D341Med (cell line): ENCODE results near the gene FSHR.

Source experiments
- DNase-seq: peaks from one replicate; pipeline ENCODE4 v3.0.0; 2012; ENCODE audit warnings: low spot score

Gene FSHR

GRCh38 chr2:49032126-49032525 lies 122.2 kb downstream of the FSHR start:
- DNase-seq: no peak

GRCh38 chr2:49029406-49029805 lies 124.9 kb downstream of the FSHR start:
- DNase-seq: no peak

- DNase-seq: no peak
Measured at GRCh38 chr2:49028101-49028500, 126.2 kb downstream of the FSHR start.

GRCh38 chr2:49026706-49027105 lies 127.6 kb downstream of the FSHR start:
- DNase-seq: no peak

GRCh38 chr2:49021271-49021670 lies 133.0 kb downstream of the FSHR start:
- DNase-seq: peak; percentile 30

GRCh38 chr2:49005261-49005660 lies 149.1 kb downstream of the FSHR start:
- no peak for DNase-seq

GRCh38 chr2:49004036-49004626 lies 150.2 kb downstream of the FSHR start:
- DNase-seq: no peak

- DNase-seq: no peak
Measured at GRCh38 chr2:49003201-49003600, 151.1 kb downstream of the FSHR start.

GRCh38 chr2:49002750-49003149 lies 151.6 kb downstream of the FSHR start:
- no peak for DNase-seq

GRCh38 chr2:49000695-49001094 lies 153.6 kb downstream of the FSHR start:
- DNase-seq: no peak

- no peak for DNase-seq
Measured at GRCh38 chr2:48998449-48998848, 155.9 kb downstream of the FSHR start.

GRCh38 chr2:48993576-48993975 lies 160.7 kb downstream of the FSHR start:
- no peak for DNase-seq

GRCh38 chr2:48991415-48992131 lies 162.7 kb downstream of the FSHR start:
- no peak for DNase-seq

- no peak for DNase-seq
Measured at GRCh38 chr2:48984922-48985321, 169.4 kb downstream of the FSHR start.

- no peak for DNase-seq
Measured at GRCh38 chr2:48983551-48983950, 170.8 kb downstream of the FSHR start.

- DNase-seq: no peak
Measured at GRCh38 chr2:48982887-48983435, 171.4 kb downstream of the FSHR start.

GRCh38 chr2:48980846-48981245 lies 173.5 kb downstream of the FSHR start:
- DNase-seq: no peak

GRCh38 chr2:48979691-48980090 lies 174.6 kb downstream of the FSHR start:
- no peak for DNase-seq

- no peak for DNase-seq
Measured at GRCh38 chr2:48978131-48978530, 176.2 kb downstream of the FSHR start.

- no peak for DNase-seq
Measured at GRCh38 chr2:48971801-48972200, 182.5 kb downstream of the FSHR start.

- peak; percentile 55 for DNase-seq
Measured at GRCh38 chr2:48968011-48968410, 186.3 kb downstream of the FSHR start.

- no peak for DNase-seq
Measured at GRCh38 chr2:48965204-48965603, 189.1 kb downstream of the FSHR start.

- DNase-seq: no peak
Measured at GRCh38 chr2:48961009-48961408, 193.3 kb downstream of the FSHR start.

- no peak for DNase-seq
Measured at GRCh38 chr2:48954935-48955334, 199.4 kb downstream of the FSHR start.
